GM19324 (cell line): Measurements from ENCODE around the gene TARBP2.

Experiments used
- ATAC-seq: cut with Tn5 transposase; IDR thresholded peaks from one replicate; pipeline ENCODE4 v1.9.1; 2021; ENCODE audit warnings: mild to moderate bottlenecking, moderate library complexity; ENCODE audit not compliant: unreplicated experiment, low FRiP score

TARBP2 gene, protein sequence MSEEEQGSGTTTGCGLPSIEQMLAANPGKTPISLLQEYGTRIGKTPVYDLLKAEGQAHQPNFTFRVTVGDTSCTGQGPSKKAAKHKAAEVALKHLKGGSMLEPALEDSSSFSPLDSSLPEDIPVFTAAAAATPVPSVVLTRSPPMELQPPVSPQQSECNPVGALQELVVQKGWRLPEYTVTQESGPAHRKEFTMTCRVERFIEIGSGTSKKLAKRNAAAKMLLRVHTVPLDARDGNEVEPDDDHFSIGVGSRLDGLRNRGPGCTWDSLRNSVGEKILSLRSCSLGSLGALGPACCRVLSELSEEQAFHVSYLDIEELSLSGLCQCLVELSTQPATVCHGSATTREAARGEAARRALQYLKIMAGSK

DNA sequence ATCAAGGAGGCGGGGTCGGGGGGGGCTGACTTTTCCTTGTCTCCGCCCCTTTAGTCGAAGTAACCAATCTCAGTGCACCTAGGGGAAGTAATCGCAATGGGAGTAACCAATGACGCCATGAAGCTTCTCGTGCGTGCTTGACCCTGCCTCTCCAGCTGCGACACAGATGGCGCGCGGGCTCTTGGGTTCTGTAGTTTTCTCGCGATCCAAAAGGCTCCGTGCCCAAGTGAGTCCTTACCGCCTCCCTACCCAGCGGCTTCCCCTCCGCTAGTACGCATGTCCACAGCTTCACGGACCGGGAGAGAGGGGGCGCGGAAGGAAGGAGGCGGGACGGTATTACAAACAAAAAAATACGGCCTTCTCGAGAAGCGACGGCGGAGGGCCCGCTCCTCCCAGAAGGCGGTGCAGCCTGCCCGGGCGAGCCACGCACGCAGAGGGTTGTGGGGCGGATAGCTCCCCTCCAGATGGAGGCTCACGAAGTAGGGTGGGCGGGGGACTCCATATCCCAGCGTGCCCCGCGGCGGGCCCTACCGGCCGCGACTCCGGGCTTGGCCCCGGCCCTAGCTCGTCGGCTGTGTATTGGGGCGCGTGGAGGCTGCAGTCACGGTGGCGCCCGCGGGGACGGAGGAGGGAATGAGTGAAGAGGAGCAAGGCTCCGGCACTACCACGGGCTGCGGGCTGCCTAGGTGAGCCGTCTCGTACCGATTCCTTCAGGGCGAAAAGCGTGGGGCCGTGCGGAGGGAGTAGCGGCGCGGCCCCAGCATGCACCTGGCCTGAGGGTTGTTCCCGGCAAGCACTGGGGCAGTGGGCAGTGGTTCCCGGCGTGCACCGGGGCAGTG is at the start of gene TARBP2:
TARBP2 (plus strand) TSS at position 508 of the 839 bp plus-strand sequence; CDS start at position 634, 126 bp downstream.
- peak; percentile 86 for ATAC-seq

GRCh38 chr12:53451661-53452158 is 49.4 kb upstream of the TARBP2 start, which contains the start of gene PCBP2:
Gene PCBP2 (plus strand): TSS chr12:53452102. CDS start chr12:53454801, 2,699 bp downstream.
- peak; percentile 92 for ATAC-seq

DNA sequence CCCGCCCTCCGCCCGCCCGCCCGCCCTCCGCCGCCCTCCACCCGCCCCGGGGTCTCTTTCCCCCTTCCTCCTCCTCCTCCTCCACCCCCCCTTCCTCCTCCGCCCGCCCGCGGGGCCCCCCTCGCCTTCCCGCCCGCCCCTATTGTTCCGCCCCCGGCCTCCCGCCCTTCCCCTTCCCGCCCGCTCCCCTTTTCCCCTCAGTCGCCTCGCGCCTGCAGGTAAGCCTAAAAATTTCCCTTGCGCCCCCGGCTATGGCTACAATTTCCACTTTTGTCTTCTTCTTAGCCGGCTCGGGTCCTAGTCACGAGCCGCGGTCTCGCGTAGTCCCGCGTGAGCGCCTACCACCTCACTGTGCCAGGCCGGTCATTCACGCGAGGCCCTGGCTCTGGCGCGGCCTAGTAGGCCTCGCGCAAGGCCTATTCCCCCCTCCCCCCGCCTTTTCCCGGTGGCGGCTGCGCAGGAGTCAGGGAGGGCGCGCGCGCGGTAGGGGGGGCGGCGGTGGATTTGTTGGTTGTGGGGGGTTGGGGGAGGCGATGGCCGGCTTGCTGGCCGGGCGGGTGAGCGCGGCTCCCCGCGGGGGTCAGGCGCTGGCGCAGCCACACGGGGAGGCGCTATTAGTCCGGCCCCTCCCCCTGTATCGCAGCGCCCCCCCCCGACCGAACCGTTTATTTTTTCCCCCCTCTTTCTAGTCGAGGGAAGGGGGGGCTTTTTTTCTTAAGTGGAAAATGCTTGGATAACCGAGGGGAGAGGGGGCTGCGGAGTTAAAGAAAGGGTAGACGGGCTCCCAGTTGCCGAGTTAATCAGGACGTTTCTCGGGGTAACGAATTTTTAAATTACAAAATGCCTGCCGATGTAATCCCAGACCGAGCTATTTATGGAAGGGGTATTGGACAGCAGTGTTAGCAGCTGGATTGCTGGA is 48.7 kb upstream of the TARBP2 start:
- peak; percentile 42 for ATAC-seq

DNA sequence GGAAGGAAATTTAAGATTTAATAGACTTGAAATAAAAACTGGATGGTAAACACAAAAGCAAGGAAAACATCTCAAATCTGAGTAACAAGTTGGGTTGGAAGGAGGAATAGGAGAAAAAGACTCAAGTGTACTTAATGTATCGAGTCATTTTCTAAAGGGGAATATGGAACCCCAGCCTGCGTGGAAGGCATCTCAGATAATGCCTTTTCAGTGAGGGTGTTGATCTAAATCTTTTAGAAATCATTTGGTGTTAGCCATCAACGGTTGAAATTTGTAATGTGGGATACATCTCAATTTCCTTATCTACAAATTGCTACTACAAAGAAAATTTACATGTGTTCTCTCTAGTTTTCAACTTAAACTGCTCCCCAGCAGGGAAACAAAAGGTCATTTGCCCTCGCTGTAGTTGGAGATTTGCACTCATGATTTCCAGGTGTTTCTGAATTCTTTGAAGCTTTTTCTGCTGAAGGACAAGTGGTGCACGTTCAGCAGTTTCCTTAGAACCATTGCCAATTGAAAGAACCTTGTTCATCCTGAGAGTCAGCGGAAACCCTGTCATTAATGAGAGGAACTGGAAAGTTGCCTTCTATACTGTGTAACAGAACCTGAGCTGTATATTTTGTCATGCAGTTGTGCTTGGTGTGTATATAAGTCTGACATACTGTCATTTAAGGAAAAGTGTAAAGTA is 47.0 kb upstream of the TARBP2 start:
- ATAC-seq, result no peak

- ATAC-seq, result no peak
Measured at GRCh38 chr12:53454707-53455106, 46.4 kb upstream of the TARBP2 start.

GRCh38 chr12:53456654-53457366 is 44.3 kb upstream of the TARBP2 start:
- ATAC-seq, result no peak

DNA sequence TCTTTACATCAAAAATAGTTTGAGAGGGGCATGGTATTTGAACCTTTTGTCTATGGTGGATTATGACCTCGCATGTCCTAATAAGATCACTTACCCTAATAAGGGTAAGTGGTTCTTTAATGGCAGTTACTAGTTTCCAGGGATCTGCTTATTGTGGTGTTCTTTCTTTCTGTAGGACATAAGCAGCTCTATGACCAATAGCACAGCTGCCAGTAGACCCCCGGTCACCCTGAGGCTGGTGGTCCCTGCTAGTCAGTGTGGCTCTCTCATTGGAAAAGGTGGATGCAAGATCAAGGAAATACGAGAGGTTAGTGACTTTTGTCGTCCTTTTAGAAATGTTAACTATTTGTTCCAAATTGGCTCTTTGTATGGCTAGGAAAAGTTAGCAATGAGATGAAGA is 42.0 kb upstream of the TARBP2 start:
- ATAC-seq, result no peak

DNA sequence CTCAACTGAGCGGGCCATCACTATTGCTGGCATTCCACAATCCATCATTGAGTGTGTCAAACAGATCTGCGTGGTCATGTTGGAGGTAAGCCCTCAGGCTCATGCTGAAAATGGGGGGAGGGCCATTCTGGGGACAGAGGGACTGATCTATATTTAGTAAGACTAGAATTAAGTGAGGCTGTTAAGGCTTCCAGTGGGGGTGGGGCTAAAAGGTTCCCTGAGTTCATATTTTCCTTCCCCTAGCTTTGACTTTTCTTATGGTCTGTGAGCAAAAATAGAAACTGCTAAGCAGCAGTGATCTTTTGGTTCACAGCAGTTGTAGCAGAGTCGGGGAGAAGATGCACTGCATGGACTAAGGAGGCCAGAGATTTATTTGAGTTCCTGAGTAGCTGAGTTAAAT is 40.0 kb upstream of the TARBP2 start:
- ATAC-seq, result no peak

GRCh38 chr12:53461591-53461990 is 39.5 kb upstream of the TARBP2 start:
- no peak for ATAC-seq

DNA sequence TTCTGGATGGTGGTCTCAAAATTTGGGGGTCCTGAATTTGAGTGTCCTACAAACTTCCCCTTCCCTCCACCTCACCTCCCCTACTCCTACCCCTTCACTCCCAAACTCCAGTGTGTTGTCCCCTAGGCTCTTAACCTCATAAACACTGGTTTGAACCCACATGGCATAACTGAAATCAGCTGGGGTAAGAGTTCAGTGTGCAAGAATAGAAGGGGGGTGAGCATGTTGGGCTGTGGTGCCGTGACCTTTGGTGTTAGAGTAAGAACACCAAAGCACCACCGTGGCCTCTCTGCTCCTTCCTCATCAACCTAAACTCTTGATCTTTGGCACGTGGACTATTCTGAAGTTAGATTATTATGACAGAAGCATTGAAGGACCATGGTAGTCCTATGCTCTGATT is 38.1 kb upstream of the TARBP2 start:
- no peak for ATAC-seq

GRCh38 chr12:53463802-53464560 is 37.1 kb upstream of the TARBP2 start:
- ATAC-seq, result no peak

GRCh38 chr12:53464685-53465418 is 36.2 kb upstream of the TARBP2 start:
- ATAC-seq, result no peak

GRCh38 chr12:53465679-53466078 is 35.4 kb upstream of the TARBP2 start:
- ATAC-seq, result no peak

GRCh38 chr12:53466640-53467039 is 34.4 kb upstream of the TARBP2 start:
- no peak for ATAC-seq

DNA sequence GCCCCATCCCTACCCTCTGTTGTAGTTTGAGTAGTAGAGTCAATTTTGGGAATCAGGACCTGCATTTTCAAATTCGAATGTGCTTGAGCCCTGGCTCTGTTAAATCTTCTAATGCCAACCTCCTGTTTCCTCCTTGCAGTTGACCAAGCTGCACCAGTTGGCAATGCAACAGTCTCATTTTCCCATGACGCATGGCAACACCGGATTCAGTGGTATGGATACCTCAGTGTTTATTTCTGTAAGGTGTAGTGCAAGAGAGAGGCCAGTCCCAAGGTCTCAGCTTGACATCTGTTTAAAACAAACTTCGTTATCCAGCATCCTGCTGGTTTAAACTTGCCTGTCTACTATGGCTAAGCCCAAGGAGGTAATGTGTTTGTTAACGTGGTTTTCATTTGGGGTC is 34.0 kb upstream of the TARBP2 start:
- no peak for ATAC-seq

DNA sequence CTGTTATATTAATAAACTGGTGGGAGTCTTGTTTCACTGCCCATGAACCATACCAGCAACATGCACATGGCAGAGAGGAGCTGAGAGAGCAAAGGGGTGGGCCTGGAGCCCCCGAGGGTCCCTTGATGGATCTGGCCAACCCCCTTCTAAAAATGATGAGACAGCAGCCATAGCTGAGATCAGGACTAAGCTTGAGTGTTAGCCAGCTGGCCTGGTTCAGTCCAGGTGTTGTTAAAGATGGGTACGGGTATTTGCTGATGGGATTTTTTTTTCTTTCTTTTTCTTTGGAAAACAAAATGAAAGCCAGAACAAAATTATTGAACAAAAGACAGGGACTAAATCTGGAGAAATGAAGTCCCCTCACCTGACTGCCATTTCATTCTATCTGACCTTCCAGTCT is 33.2 kb upstream of the TARBP2 start:
- no peak for ATAC-seq

GRCh38 chr12:53468282-53468681 is 32.8 kb upstream of the TARBP2 start:
- ATAC-seq, result no peak
